ENCODE results near the gene KCTD17.

DNA sequence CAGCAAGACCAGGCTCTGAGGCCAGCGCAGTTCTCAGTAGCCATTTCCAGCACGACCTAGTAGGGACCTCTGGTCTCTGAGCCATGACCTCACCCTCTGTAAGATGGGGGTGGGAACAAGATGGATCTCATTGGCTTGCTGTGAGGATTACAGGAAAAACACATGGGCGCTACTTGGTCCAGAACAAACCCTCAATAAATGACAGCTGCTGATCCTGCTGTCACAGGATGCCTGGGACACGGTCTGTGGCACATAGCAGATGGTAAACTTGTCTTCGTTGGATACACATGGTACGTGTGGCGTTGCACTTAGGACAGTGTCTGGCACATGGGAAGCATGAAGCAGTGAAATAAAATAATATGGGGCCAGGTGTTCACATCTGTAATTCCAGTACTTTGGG is 4.5 kb upstream of the KCTD17 start:
- TF ChIP-seq, protein P1, sequence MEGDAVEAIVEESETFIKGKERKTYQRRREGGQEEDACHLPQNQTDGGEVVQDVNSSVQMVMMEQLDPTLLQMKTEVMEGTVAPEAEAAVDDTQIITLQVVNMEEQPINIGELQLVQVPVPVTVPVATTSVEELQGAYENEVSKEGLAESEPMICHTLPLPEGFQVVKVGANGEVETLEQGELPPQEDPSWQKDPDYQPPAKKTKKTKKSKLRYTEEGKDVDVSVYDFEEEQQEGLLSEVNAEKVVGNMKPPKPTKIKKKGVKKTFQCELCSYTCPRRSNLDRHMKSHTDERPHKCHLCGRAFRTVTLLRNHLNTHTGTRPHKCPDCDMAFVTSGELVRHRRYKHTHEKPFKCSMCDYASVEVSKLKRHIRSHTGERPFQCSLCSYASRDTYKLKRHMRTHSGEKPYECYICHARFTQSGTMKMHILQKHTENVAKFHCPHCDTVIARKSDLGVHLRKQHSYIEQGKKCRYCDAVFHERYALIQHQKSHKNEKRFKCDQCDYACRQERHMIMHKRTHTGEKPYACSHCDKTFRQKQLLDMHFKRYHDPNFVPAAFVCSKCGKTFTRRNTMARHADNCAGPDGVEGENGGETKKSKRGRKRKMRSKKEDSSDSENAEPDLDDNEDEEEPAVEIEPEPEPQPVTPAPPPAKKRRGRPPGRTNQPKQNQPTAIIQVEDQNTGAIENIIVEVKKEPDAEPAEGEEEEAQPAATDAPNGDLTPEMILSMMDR (IDR thresholded peaks at IDR 0.05 in 4 of 5, conservative IDR thresholded peaks at IDR 0.05 in 1 of 5): no peak
- no peak for TF ChIP-seq POLR2A (IDR thresholded peaks at IDR 0.05)
